ENCODE measurements around the gene MDM1. TPM values are rescaled to one million over a fixed set of nuclear protein-coding genes. Genes with fewer than 3 reads are reported as not detected.

Gene MDM1
- total RNA-seq, 2 experiments from 2014 or later, result 12.7 to 13.6 TPM

DNA sequence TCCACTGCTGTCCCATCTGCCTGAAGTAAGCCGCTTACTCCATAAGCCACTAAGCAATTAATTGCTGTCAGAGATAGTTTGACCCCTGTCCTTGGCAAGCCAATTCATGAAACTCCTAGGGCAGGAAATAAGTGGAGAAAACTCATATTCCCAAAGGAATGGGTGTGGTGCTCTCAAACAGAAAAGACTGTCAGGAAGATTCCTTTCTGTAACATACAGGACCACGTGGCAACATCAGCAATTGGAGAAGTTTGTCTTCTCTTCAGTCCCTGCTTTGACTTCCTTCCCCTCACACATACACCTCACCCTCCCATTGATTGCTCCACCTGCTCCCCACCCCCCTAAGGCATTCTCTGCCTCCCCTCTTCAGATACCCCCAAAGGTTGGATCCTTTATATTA, 36.2 kb upstream of the MDM1 start:
- peak overlapping the region; percentile 26 for H3K27ac Mint-ChIP-seq
- no peaks in the 10 kb centered on the region for H3K36me3 Mint-ChIP-seq (ENCODE audit: low read depth)
- H3K9me3 Mint-ChIP-seq (ENCODE audit: low read depth), result no peaks in the 10 kb centered on the region
- H3K27me3 Mint-ChIP-seq, result no peaks in the 10 kb centered on the region
- H3K4me1 Mint-ChIP-seq, result peaks cover 70% of the 10 kb centered on the region
- ATAC-seq (no peak), DNase-seq (no peak)
- POLR2A ChIA-PET, result no interaction called here
- intact Hi-C loops (cut with DNase I, micrococcal nuclease), result loop anchor here in 1 of 2 experiments (5.0 kb wide), 1 partner anchor 1159 kb away; no protein-coding TSS in a partner anchor
- CTCF ChIA-PET, result no interaction called here
- no peak overlapping the region for H3K4me3 Mint-ChIP-seq

DNA sequence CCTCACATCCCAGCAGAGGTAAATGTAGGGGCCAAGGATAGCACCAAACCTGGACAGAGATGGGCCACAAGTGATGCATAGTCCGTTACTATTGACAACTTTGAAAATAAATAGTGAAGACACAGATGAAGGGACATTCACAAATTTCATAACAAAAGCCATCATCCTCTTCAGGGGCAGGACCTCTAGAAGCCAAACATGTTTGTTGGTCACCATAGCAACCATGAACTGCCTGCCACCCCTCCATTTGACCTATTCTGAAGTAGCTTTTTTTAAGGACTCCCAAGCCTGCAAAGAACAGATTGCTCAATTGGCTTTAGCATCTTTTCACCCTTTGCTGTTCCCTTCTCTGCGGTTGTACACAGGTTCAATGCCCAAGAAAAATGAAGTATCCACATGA, 35.7 kb upstream of the MDM1 start:
- DNase-seq (no peak), ATAC-seq (no peak)
- H3K27me3 Mint-ChIP-seq, result no peaks in the 10 kb centered on the region
- H3K9me3 Mint-ChIP-seq (ENCODE audit: low read depth), result no peaks in the 10 kb centered on the region
- peaks cover 69% of the 10 kb centered on the region for H3K4me1 Mint-ChIP-seq
- no peak overlapping the region for H3K4me3 Mint-ChIP-seq
- peak overlapping the region; percentile 26 for H3K27ac Mint-ChIP-seq
- intact Hi-C loops (cut with DNase I, micrococcal nuclease), result loop anchor here in 1 of 2 experiments (5.0 kb wide), 1 partner anchor 1159 kb away; no protein-coding TSS in a partner anchor
- ChIA-PET CTCF (no interaction called here), POLR2A (no interaction called here)
- H3K36me3 Mint-ChIP-seq (ENCODE audit: low read depth), result no peaks in the 10 kb centered on the region

DNA sequence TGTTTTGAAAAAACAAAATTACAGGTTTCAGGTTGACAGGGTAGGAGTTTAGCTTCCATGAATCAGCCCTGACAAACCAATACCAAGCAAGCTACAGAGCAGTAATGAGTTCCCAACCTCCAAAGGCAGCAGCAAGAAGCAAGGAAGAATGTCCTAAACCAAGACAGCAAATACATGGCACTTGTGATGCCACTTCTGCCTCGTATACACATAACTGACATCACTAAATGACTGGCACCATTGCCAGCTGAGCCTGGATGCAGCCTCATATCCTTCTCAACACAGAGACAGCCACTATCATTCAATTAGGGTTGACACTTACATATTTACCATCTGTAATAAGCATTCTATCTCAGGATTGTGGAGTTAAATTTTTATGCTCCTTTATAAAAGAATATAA, 35.0 kb upstream of the MDM1 start:
- DNase-seq (peak; percentile 51), ATAC-seq (peak; percentile 28)
- intact Hi-C loops (cut with DNase I, micrococcal nuclease), result loop anchor here in 1 of 2 experiments (5.0 kb wide), 1 partner anchor 1160 kb away; no protein-coding TSS in a partner anchor
- Mint-ChIP-seq H3K9me3 (ENCODE audit: low read depth) (no peaks in the 10 kb centered on the region), H3K4me3 (no peak overlapping the region), H3K27ac (peak overlapping the region; percentile 81), H3K27me3 (no peaks in the 10 kb centered on the region), H3K36me3 (ENCODE audit: low read depth) (no peaks in the 10 kb centered on the region), H3K4me1 (peaks cover 70% of the 10 kb centered on the region)
- ChIA-PET POLR2A (no interaction called here), CTCF (interaction anchor here (0.7 to 0.9 kb wide), 2 partner anchors 9 to 92 kb away, joined by 3 read pairs; no protein-coding TSS in a partner anchor)

DNA sequence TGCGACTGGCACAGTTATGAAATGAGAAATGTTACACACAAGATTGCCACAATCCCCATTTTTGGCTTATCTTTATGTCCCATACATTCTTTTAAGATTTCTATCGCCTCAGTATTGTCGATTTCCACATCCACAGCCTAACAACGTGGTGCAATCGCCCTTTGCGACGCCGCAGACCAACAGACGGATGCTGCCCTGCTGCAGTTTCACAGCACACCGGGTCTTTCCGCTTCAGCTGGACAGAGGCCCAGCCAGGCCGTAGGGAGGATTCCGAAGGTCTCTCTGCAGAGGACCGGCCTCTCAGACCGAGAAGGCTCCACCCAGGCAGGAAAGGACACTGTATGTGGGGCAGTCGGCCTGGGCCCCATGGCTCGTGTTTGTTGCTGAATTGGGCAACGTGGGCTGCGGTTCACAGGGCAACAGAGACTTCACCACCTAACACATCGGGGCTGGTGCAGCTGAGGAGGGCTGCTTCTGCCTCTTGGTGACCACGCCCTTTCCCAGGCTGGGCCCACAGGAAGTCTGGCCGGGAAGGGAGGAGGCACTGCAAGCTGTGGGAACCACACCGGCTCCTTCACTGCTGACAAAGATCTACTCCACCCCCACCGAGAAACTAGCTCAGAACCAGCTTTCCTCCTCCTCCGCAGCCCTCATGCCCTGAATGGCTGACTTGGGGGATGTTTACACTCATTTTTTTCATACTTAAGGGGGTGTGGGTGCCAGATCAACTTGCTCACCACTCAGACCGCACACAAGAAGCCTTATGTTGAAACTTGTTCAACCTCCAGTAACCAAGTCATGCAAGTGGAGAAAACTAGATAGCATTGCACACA, 32.9 kb upstream of the MDM1 start:
- ChIA-PET POLR2A (interaction anchor here (0.6 to 1.4 kb wide), 5 partner anchors 10 to 294 kb away, joined by 3 to 11 read pairs (median 3); no protein-coding TSS in a partner anchor), CTCF (interaction anchor here (0.6 to 1.5 kb wide), 8 partner anchors 9 to 325 kb away, joined by 3 to 7 read pairs (median 3); no protein-coding TSS in a partner anchor)
- Mint-ChIP-seq H3K4me3 (peak overlapping the region; percentile 74), H3K4me1 (peaks cover 64% of the 10 kb centered on the region), H3K36me3 (ENCODE audit: low read depth) (no peaks in the 10 kb centered on the region), H3K27ac (peak overlapping the region; percentile 96), H3K9me3 (ENCODE audit: low read depth) (no peaks in the 10 kb centered on the region), H3K27me3 (no peaks in the 10 kb centered on the region)
- intact Hi-C loops (cut with DNase I, micrococcal nuclease), result loop anchor here (1.0 to 5.0 kb wide), 14 partner anchors 9 to 1162 kb away; partner anchors contain the start of genes MDM1 (in 1 of the 2), MDM2 (in 1 of the 2), NUP107 (in 1 of the 2) and RAP1B (in 1 of the 2)
- DNase-seq (peak; percentile 91), ATAC-seq (peak; percentile 92)

DNA sequence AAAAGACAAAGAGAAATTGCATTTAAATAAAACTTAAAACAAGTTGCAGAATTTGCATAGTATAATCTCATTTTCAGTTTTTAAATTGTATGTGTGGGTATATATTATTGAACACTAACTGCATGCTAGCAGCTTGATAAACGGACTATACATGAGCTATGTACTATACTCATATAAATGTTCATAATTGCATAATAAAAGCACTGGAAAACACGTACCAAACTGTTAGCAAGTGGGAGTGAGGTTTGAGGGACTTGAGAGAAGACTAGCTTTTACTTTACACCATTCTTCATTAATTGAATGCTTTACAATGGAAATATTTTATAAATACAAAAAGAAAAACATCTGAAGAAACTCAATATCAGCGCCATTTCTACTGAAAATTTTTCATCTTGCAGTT, 32.2 kb upstream of the MDM1 start:
- ChIA-PET CTCF (interaction anchor here (0.6 to 1.6 kb wide), 5 partner anchors 16 to 324 kb away, joined by 3 to 5 read pairs (median 3); no protein-coding TSS in a partner anchor), POLR2A (no interaction called here)
- Mint-ChIP-seq H3K9me3 (ENCODE audit: low read depth) (no peaks in the 10 kb centered on the region), H3K36me3 (ENCODE audit: low read depth) (no peaks in the 10 kb centered on the region), H3K4me1 (peaks cover 64% of the 10 kb centered on the region), H3K27me3 (no peaks in the 10 kb centered on the region), H3K4me3 (peak overlapping the region; percentile 74), H3K27ac (peak overlapping the region; percentile 96)
- intact Hi-C loops (cut with DNase I, micrococcal nuclease), result loop anchor here (2.0 kb wide), 6 partner anchors 86 to 382 kb away; partner anchors contain the start of genes NUP107 (in 1 of the 2) and SLC35E3 (in 1 of the 2)
- DNase-seq, result no peak
- ATAC-seq, result no peak

DNA sequence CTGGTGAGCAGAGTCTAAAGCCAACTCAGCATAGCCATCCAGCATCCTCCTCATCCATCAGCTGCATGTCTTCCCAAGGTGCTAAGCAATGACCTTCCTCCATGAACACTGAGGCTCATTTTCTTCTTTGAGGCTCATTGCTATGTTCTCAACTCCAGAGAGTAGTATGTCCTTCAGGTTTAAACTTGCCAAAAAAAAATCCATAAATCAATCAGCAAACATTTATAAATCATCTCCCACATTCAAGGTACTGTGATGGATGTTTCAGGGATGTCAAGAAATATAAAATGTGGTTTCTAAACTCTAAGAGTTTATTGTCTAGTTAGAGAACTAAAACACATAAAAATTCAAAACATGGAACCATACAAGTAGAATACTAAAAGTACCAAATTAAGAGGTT, 29.8 kb upstream of the MDM1 start:
- Mint-ChIP-seq H3K27ac (no peak overlapping the region), H3K27me3 (no peaks in the 10 kb centered on the region), H3K36me3 (ENCODE audit: low read depth) (no peaks in the 10 kb centered on the region), H3K4me3 (no peak overlapping the region), H3K9me3 (ENCODE audit: low read depth) (no peaks in the 10 kb centered on the region), H3K4me1 (peaks cover 55% of the 10 kb centered on the region)
- DNase-seq (no peak), ATAC-seq (no peak)
- CTCF ChIA-PET, result no interaction called here
- intact Hi-C loops (cut with DNase I, micrococcal nuclease), result no loop called here
- POLR2A ChIA-PET, result no interaction called here

DNA sequence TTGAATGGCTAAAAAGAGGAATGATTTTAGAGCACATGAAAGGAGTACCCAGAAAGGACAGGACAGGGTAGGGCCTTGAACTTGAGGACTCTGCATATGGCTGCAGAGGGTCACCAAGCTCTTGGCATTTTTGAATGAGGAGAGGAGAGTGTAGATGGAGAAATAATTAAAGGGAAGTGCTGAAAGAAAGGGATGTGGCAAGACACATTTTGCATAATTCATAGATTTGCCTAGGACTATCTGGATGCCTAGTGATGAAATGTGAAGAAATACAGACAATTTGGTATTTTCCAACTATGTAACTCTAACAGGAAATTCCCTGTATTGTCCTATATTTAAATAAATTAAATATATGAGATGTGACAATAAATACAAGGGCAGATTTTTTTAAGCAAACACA, 27.5 kb upstream of the MDM1 start:
- no peaks in the 10 kb centered on the region for H3K36me3 Mint-ChIP-seq (ENCODE audit: low read depth)
- H3K4me1 Mint-ChIP-seq, result peaks cover 37% of the 10 kb centered on the region
- intact Hi-C loops (cut with DNase I, micrococcal nuclease), result loop anchor here (2.0 to 5.0 kb wide), 3 partner anchors 139 to 713 kb away; partner anchors contain the start of gene NUP107 (in 1 of the 2)
- no peak for ATAC-seq
- no peaks in the 10 kb centered on the region for H3K9me3 Mint-ChIP-seq (ENCODE audit: low read depth)
- POLR2A ChIA-PET, result interaction anchor here (1.1 kb wide), 1 partner anchor 28 kb away, joined by 6 read pairs; the partner anchor contains the start of gene MDM1
- CTCF ChIA-PET, result interaction anchor here (0.6 to 2.6 kb wide), 21 partner anchors 11 to 471 kb away, joined by 3 to 11 read pairs (median 4); no protein-coding TSS in a partner anchor
- H3K27ac Mint-ChIP-seq, result peak overlapping the region; percentile 13
- no peak for DNase-seq
- no peaks in the 10 kb centered on the region for H3K27me3 Mint-ChIP-seq
- H3K4me3 Mint-ChIP-seq, result no peak overlapping the region

DNA sequence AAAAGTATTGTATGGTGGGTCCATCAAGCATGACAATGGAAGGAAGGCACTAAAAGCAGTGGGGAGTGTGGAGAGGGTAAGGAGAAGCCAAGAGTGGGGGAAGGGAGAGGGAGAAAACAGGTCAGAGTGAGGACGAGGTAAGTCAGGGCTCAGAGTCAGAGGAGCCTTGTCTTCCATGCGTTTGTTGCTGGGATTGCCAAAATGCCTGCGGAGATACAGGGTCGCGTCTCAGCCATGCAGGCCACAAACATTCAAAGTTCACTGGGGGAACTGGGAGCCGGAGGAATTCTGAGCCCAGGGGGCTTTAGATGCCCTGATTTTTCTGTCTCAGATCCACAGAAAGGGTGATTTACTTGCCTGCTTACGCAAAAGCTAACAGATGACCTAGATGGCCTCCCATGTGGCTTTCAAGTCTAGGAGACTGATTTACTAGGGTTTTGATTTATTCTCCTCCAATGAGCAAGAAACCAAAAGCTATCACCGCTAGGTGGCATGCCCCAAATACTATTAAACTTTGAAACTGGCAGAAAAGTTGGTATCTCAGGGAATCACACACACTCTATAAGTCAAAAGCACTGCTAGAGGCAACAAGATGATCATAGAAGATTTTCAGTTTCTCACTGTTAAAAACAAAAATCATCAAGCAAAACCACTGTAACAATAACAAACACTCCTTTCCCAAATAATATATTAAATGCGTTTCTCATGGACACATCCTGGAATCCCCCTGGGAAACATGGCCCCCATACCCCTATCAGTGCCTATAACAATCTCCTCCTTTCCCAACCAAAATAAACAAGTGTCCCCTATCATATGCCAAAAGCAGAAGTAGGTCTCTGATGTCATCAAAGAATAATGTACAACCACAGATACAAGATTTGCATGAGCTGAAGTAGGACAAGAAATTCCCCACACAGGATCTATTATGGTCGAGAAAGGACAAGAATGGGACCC, 26.6 kb upstream of the MDM1 start:
- Mint-ChIP-seq H3K36me3 (ENCODE audit: low read depth) (no peaks in the 10 kb centered on the region), H3K27ac (peak overlapping the region; percentile 13), H3K27me3 (no peaks in the 10 kb centered on the region), H3K4me1 (peaks cover 29% of the 10 kb centered on the region), H3K9me3 (ENCODE audit: low read depth) (no peaks in the 10 kb centered on the region), H3K4me3 (no peak overlapping the region)
- ATAC-seq, result peak; percentile 80
- POLR2A ChIA-PET, result interaction anchor here (1.1 kb wide), 1 partner anchor 27 kb away, joined by 6 read pairs; the partner anchor contains the start of gene MDM1
- CTCF ChIA-PET, result interaction anchor here (0.6 to 2.6 kb wide), 28 partner anchors 10 to 471 kb away, joined by 3 to 11 read pairs (median 4); no protein-coding TSS in a partner anchor
- intact Hi-C loops (cut with DNase I, micrococcal nuclease), result loop anchor here (1.0 to 5.0 kb wide), 4 partner anchors 140 to 713 kb away; partner anchors contain the start of gene NUP107 (in 2 of the 2)
- DNase-seq, result peak; percentile 78

DNA sequence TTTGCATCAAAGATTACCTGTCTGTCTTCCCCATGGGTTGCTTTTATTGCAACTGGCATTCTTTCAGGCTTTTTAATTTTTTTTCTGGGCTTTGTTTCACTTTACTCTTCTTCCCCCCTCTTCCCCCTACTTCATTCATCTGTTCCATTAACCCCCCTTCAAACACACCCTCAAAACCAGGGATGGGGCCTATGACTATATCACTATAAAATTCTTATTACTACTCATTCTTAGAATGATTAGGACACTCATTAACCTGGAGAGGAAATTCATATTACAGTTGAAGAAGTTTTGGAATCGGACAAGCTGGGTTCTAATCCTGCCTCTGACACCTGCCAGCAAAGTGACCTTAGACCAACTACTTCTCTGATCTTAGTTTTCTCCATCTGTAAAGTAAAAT, 24.8 kb upstream of the MDM1 start:
- H3K4me3 Mint-ChIP-seq, result no peak overlapping the region
- CTCF ChIA-PET, result interaction anchor here (0.7 to 2.1 kb wide), 4 partner anchors 57 to 293 kb away, joined by 3 to 6 read pairs (median 4); no protein-coding TSS in a partner anchor
- no peak overlapping the region for H3K27ac Mint-ChIP-seq

DNA sequence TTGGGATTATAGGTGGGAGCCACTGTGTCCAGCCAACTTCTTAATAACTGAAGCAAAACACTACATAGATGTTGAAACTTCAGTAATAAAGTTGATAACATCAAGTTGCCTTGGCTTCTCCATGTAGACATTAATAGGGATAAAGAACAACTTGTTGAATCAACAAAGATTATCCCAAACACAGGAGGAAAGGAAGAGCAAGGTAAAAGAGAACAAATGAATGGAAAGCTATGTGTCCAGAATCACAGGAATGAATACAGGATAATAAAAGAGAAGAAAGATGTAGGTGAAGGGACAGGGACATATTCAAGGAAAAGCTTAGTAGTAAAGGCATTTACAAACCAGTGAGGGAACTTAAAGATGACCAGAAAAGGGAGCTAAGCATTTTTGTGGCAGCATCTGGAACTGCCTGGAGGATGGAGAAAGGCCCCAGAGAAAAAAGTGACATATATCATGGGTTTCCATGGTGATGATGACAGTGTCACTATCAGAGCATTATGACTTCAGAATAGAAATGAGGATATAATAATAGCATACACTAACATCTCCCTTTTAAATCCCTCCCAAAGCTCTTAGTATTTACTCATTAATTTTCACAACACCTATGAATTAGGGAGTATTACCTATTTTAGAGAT, 24.0 kb upstream of the MDM1 start:
- no peaks in the 10 kb centered on the region for H3K36me3 Mint-ChIP-seq (ENCODE audit: low read depth)
- ChIA-PET CTCF (interaction anchor here (0.6 to 2.1 kb wide), 12 partner anchors 9 to 474 kb away, joined by 3 to 6 read pairs (median 4); no protein-coding TSS in a partner anchor), POLR2A (no interaction called here)
- H3K27ac Mint-ChIP-seq, result no peak overlapping the region
- intact Hi-C loops (cut with DNase I, micrococcal nuclease), result loop anchor here in 1 of 2 experiments (5.0 kb wide), 1 partner anchor 716 kb away; no protein-coding TSS in a partner anchor
- no peak overlapping the region for H3K4me3 Mint-ChIP-seq
- no peaks in the 10 kb centered on the region for H3K27me3 Mint-ChIP-seq
- H3K9me3 Mint-ChIP-seq (ENCODE audit: low read depth), result no peaks in the 10 kb centered on the region
- peaks cover 17% of the 10 kb centered on the region for H3K4me1 Mint-ChIP-seq
- ATAC-seq, result no peak
- DNase-seq, result no peak

More for the DNA sequence above, 24.8 kb upstream of the MDM1 start:
- DNase-seq, result no peak
- POLR2A ChIA-PET, result no interaction called here
- no peaks in the 10 kb centered on the region for H3K9me3 Mint-ChIP-seq (ENCODE audit: low read depth)
- peaks cover 17% of the 10 kb centered on the region for H3K4me1 Mint-ChIP-seq
- H3K36me3 Mint-ChIP-seq (ENCODE audit: low read depth), result no peaks in the 10 kb centered on the region
- ATAC-seq, result no peak
- intact Hi-C loops (cut with DNase I, micrococcal nuclease), result loop anchor here in 1 of 2 experiments (5.0 kb wide), 1 partner anchor 715 kb away; no protein-coding TSS in a partner anchor
- no peaks in the 10 kb centered on the region for H3K27me3 Mint-ChIP-seq
